ENCODE data around the gene SEZ6. TPM values are rescaled to one million over a fixed set of nuclear protein-coding genes. Genes with fewer than 3 reads are reported as not detected.

Gene SEZ6
- total RNA-seq, 2 experiments from 2014 or later, result not detected

- POLR2A ChIA-PET, result no interaction called here
- H3K9me3 Mint-ChIP-seq, result no peaks in the 10 kb centered on the region
- peaks cover 5% of the 10 kb centered on the region for H3K4me1 Mint-ChIP-seq (ENCODE audit: low read depth)
- intact Hi-C loops (cut with micrococcal nuclease), result no loop called here
- no peak overlapping the region for H3K4me3 Mint-ChIP-seq
- no peaks in the 10 kb centered on the region for H3K27me3 Mint-ChIP-seq
- H3K36me3 Mint-ChIP-seq (ENCODE audit: low read depth), result no peaks in the 10 kb centered on the region
- CTCF ChIA-PET, result interaction anchor here (0.7 to 3.8 kb wide), 2 partner anchors 46 to 66 kb away, joined by 3 to 16 read pairs; no protein-coding TSS in a partner anchor
- DNase-seq, result no peak
- ATAC-seq, result no peak
- no peak for TF ChIP-seq CTCF (IDR thresholded peaks at IDR 0.05)
- no peak overlapping the region for H3K27ac Mint-ChIP-seq
Observed at GRCh38 chr17:29050176-29050575, 44.3 kb upstream of the SEZ6 start.

DNA sequence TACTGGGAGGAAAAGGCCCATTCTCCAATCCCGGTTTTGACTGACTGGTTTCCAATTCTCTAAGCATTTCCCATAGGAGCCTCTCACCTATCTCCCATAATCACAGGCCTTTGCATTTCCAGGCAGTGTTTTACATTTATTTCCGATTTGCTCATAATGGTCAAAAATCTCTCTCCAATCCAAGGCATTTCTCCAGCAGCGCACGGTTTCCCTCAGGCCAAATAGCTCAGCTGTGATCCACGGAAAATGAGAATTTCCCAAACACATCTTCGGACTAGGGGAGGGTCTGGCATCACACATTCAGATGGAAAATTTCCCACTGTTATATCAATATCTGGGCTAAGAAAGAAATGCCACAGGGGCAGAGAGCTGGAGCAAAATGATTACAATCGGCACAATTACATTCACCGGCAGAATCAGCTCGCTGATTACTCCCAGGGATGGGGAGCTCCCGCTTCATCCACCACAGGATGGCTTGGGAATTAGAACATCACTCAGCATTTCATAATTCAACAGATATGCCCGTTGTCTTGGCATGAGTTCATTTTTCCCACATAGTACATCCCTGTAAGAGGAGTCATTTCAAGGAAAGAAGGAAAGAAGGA lies 43.8 kb upstream of the SEZ6 start:
- Mint-ChIP-seq H3K4me1 (ENCODE audit: low read depth) (peaks cover 5% of the 10 kb centered on the region), H3K27me3 (no peaks in the 10 kb centered on the region), H3K36me3 (ENCODE audit: low read depth) (no peaks in the 10 kb centered on the region), H3K27ac (no peak overlapping the region), H3K4me3 (no peak overlapping the region), H3K9me3 (no peaks in the 10 kb centered on the region)
- TF ChIP-seq CTCF (IDR thresholded peaks at IDR 0.05), result no peak
- POLR2A ChIA-PET, result no interaction called here
- no peak for DNase-seq
- ATAC-seq, result no peak
- CTCF ChIA-PET, result interaction anchor here (3.8 kb wide), 1 partner anchor 67 kb away, joined by 16 read pairs; no protein-coding TSS in a partner anchor
- intact Hi-C loops (cut with micrococcal nuclease), result no loop called here

- ATAC-seq, result peak; percentile 20
- CTCF ChIA-PET, result interaction anchor here (1.0 to 3.8 kb wide), 6 partner anchors 8 to 200 kb away, joined by 3 to 18 read pairs (median 4); no protein-coding TSS in a partner anchor
Observed at GRCh38 chr17:29048440-29049368, 42.9 kb upstream of the SEZ6 start.

DNA sequence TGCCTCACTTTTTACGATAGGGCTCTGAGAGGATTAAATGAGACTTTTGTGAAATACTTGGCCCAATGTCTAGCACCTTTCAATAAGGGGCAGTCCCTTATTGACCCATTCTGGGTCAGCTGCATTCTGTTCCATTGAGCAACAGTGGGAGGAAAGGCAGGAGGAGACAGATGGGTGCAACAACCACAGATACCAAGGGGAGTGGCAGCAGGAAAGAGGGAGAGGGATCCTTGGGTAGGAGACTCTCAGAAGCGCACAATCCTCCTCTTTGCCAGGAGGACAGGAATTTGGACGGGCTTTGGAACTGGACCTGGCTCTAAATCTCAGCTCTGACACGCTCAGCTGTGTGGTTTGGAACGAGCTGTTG lies 40.6 kb upstream of the SEZ6 start:
- no peak for TF ChIP-seq CTCF (IDR thresholded peaks at IDR 0.05)
- H3K27ac Mint-ChIP-seq, result no peak overlapping the region
- POLR2A ChIA-PET, result no interaction called here
- CTCF ChIA-PET, result interaction anchor here (2.2 kb wide), 1 partner anchor 68 kb away, joined by 4 read pairs; no protein-coding TSS in a partner anchor
- H3K36me3 Mint-ChIP-seq (ENCODE audit: low read depth), result no peaks in the 10 kb centered on the region
- no peaks in the 10 kb centered on the region for H3K27me3 Mint-ChIP-seq
- H3K4me1 Mint-ChIP-seq (ENCODE audit: low read depth), result peaks cover 13% of the 10 kb centered on the region
- no peak for ATAC-seq
- intact Hi-C loops (cut with micrococcal nuclease), result no loop called here
- no peak overlapping the region for H3K4me3 Mint-ChIP-seq
- DNase-seq, result no peak
- H3K9me3 Mint-ChIP-seq, result no peaks in the 10 kb centered on the region

More at GRCh38 chr17:29048440-29049368, 42.9 kb upstream of the SEZ6 start:
- H3K36me3 Mint-ChIP-seq (ENCODE audit: low read depth), result no peaks in the 10 kb centered on the region
- no peak overlapping the region for H3K4me3 Mint-ChIP-seq
- POLR2A ChIA-PET, result interaction anchor here (0.7 kb wide), 1 partner anchor 13 kb away, joined by 3 read pairs; no protein-coding TSS in a partner anchor
- H3K27me3 Mint-ChIP-seq, result no peaks in the 10 kb centered on the region
- H3K9me3 Mint-ChIP-seq, result no peaks in the 10 kb centered on the region
- intact Hi-C loops (cut with micrococcal nuclease), result no loop called here
- H3K27ac Mint-ChIP-seq, result no peak overlapping the region
- peaks cover 5% of the 10 kb centered on the region for H3K4me1 Mint-ChIP-seq (ENCODE audit: low read depth)
- TF ChIP-seq CTCF (IDR thresholded peaks at IDR 0.05), result no peak
- no peak for DNase-seq
